Fibroblast of villous mesenchyme (primary cell): ENCODE data around the gene AGBL4. TPM values are rescaled to one million over a fixed set of nuclear protein-coding genes. Genes with fewer than 3 reads are reported as not detected.

Experiments used
- DNase-seq: peaks from one replicate; pipeline ENCODE4 v3.0.0-alpha.2; 2010; ENCODE audit warnings: low read depth
- H3K4me3 ChIP-seq: 2 replicates; pipeline ENCODE4 v1.5.1; 2011; ENCODE audit warnings: low read depth, mild to moderate bottlenecking, low read length
- total RNA-seq: library from RNA; depleted of rRNA; stranded (reverse); fragments of >200 nt; gene quantifications from 2 replicates; pipeline ENCODE4 v1.2.3, GENCODE V29; 2012
- TF ChIP-seq, protein P1 (sequence below): IDR thresholded peaks from 2 replicates; pipeline ENCODE4 v1.5.1; 2012; ENCODE audit warnings: low read depth, mild to moderate bottlenecking, low read length; ENCODE audit not compliant: insufficient read depth

The AGBL4 gene
- total RNA-seq, 1 donor: not detected

DNA sequence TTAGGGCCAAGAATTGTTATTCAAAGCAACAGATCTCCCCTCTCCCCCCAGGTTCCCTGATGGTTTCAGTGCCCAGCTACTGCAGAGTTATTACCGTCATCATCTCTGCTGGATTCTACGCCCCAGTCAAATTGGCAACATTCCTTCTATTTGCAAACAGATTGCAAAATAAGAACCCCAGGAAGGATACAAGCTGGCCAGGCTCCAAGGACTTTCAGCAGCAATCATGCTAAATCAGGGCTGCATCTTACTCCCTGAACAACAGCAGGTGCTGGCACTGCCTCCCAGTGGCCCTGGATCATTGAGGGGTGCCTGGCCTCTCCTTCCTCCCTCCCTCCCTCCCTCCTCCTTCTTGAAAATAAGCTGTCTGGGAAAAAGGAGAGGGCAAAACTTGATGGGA is 725.5 kb downstream of the AGBL4 start:
- TF ChIP-seq, protein P1, sequence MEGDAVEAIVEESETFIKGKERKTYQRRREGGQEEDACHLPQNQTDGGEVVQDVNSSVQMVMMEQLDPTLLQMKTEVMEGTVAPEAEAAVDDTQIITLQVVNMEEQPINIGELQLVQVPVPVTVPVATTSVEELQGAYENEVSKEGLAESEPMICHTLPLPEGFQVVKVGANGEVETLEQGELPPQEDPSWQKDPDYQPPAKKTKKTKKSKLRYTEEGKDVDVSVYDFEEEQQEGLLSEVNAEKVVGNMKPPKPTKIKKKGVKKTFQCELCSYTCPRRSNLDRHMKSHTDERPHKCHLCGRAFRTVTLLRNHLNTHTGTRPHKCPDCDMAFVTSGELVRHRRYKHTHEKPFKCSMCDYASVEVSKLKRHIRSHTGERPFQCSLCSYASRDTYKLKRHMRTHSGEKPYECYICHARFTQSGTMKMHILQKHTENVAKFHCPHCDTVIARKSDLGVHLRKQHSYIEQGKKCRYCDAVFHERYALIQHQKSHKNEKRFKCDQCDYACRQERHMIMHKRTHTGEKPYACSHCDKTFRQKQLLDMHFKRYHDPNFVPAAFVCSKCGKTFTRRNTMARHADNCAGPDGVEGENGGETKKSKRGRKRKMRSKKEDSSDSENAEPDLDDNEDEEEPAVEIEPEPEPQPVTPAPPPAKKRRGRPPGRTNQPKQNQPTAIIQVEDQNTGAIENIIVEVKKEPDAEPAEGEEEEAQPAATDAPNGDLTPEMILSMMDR: no peak
- peak; percentile 1 for DNase-seq
- no peak overlapping the region for H3K4me3 ChIP-seq

DNA sequence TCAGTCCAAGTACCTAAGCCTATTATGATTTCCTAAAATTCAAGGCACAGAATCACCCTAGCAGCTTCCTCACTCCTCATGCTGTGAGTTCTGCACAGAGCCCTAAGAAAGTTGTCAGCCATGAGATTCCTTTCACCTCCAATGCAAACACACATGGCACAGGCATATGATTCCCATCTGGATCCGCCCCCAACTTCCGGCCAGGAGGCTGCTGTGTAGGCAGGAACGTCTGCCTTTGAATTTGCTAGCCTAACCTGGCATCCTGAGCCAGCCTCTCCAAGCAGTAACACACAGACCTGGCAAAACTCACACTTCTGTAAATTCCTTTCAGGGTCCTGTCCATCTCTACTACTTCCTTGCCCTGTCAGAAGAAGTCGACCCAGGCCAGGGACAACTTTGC is 726.0 kb downstream of the AGBL4 start:
- no peak overlapping the region for H3K4me3 ChIP-seq
- no peak for DNase-seq
- TF ChIP-seq, protein P1: no peak

DNA sequence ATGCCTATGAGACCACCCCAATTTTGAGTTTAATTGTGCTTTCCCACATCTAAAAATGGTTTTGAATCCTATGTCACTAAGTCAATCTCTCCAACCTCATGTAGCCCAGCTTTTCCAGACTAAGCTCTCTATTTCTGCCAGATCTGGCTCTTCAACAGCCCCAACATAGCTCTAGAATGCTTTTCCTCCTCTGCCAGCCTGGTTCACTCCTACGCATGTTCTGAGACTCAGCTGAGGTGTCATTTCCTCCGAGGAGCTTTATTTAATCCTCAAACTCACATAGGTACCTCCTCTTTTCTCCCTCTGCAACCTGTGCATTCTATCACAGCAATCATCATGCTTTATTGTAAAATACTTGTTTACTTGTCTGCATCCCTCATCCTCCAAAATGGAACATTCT is 729.2 kb downstream of the AGBL4 start:
- TF ChIP-seq, protein P1: no peak
- no peak for DNase-seq
- no peak overlapping the region for H3K4me3 ChIP-seq

DNA sequence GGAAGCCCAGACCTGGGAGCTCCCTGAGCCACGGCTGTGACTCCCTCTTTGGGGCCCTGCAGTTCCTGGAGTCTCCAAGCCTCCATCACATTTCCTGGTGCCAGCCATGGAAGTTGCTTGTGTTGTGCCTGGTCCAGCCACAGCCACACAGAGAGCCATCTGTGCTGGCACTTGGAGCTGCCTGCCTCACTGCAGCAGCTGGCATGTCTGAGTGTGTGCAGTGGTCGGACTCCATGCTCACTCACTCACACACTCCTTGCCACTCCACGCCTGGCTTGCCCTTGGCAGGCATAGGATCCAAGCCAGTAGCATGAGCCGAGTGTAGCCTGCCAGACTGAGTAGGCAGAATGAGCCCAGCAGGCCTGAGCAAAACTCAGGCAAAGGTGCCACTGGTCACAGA is 730.7 kb downstream of the AGBL4 start:
- TF ChIP-seq, protein P1: no peak
- no peak for DNase-seq

DNA sequence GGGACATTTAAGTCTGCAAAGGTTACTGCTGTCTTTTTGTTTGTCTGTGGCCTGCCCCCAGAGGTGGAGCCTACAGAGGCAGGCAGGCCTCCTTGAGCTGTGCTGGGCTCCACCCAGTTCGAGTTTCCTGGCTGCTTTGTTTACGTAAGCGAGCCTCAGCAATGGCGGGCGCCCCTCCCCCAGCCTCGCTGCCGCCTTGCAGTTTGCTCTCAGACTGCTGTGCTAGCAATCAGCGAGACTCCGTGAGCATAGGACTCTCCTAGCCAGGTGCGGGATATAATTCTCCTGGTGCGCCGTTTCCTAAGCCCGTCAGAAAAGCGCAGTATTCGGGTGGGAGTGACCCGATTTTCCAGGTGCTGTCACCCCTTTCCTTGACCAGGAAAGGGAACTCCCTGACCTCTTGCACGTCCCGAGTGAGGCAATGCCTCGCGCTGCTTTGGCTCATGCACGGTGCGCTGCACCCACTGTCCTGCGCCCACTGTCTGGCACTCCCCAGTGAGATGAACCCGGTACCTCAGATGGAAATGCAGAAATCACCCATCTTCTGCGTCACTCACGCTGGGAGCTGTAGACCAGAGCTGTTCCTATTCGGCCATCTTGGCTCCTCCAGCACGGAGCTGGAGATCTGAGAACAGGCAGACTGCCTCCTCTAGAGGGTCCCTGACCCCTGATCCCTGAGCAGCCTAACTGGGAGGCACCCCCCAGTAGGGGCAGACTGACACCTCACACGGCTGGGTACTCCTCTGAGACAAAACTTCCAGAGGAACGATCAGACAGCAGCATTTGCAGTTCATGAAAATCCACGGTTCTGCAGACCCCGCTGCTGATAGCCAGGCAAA is 766.3 kb downstream of the AGBL4 start:
- DNase-seq: peak; percentile 25
- H3K4me3 ChIP-seq: peak overlapping the region; percentile 51

More for the DNA sequence above, 730.7 kb downstream of the AGBL4 start:
- H3K4me3 ChIP-seq: no peak overlapping the region

DNA sequence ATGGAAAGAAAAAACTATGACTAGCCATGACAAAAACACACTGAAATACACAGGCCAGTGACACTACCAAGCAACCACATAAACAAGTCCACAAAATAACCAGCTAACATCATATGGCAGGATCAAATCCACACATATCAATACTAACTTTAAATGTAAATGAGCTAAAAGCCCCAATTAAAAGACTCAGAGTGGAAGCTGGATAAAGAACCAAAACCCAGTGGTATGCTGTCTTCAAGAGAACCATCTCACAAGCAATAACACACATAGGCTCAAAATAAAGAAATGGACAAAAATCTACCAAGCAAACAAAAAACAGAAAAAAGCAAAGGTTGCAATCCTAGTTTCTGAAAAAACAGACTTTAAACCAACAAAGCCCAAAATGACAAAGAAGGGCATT is 770.8 kb downstream of the AGBL4 start:
- TF ChIP-seq, protein P1: no peak
- DNase-seq: no peak
- H3K4me3 ChIP-seq: no peak overlapping the region

DNA sequence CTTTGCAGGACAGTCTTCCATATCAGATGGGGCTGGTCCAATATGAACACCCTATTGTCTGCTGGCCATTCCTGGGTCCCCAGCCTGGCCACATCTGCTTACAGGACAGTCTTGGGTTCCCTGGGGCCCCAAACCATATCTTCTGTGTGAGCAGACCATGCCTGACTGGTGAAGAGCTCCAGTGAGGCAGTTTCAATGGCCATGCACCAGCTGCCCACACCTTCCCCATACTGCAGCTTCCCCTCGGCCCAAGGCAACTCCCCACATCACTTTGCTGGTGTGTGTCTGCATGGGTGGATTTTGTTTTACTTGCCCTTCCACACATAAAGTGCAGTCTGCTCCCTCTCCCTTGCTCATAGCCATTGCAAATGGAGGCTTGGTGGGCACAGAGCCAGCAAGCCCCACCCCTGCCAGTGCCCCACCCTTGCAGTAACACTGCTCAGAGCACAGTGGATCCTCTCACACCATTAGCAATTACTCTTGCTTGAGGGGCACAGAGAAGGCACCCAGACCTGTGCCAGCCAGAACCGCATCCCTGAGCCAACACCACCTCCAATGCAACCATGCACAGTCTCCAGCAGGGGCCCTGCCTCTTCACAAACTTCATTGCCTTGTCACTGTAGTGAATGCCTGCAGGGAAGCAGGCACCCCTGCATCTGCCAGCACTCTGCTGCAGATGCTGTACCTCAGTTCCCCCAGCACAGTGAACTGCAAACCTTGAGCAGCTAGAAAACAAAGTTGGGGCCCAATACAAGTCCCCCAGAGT is 772.6 kb downstream of the AGBL4 start:
- H3K4me3 ChIP-seq: no peak overlapping the region
- no peak for DNase-seq
- TF ChIP-seq, protein P1: no peak
